ENCODE measurements around the gene JUND.

DNA sequence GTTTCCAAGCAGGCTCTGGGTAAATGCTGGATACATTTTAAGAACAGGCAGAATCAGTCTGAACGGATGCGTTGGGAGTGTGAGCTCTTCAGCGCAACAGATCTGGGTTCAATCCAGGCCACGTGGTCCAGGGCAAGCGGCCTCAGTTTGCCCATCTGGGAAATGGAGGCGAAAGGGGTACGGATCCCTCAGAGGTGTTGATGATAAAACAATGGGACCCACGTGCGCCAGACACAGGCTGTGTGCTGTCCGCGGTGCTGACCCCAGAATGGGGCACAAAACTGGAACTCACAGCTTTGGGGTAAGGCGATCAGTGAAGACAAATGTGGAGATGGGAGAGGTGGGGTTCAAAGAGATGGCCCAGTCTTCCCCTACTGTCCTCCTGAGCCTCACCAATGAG, 42.1 kb downstream of the JUND start:
- TF ChIP-seq POLR2AphosphoS5 (IDR thresholded peaks at IDR 0.05) (no peak), CTCF (IDR thresholded peaks at IDR 0.05 in 8 of 11, conservative IDR thresholded peaks at IDR 0.05 in 3 of 11) (no peak)
